GM12878 (cell line): ENCODE results near the gene LAIR1. TPM values are rescaled to one million over a fixed set of nuclear protein-coding genes. Genes with fewer than 3 reads are reported as not detected.

Source experiments
- ATAC-seq: fragments of 200-7000 bp; cut with Tn5 transposase; 3 replicates; pipeline ENCODE4 v1.9.1; 2020; ENCODE audit warnings: mild to moderate bottlenecking, moderate library complexity
- BruUV-seq: library from RNA; stranded (reverse); fragments of 400-500 nt; replicated peaks from 2 replicates; lab custom pipeline; 2021; lab: Mats Ljungman, UMichigan
- CTCF ChIA-PET: fragments of 300-600 bp; sonication (Branson Sonifier 250); formaldehyde crosslinking; extraction: SDS; loops from one replicate; lab custom pipeline; 2021; ENCODE audit warnings: inconsistent platforms; lab: Yijun Ruan, JAX
- POLR2A ChIA-PET: fragments of 350-600 bp; formaldehyde crosslinking; extraction: SDS; loops from one replicate; lab custom pipeline; 2021; ENCODE audit warnings: inconsistent platforms; lab: Charles Lee
- RAD21 ChIA-PET: fragments of 300-600 bp; sonication (Branson Sonifier 250); formaldehyde crosslinking; loops from one replicate; lab custom pipeline; 2023; ENCODE audit warnings: antibody characterized with exemption; ENCODE audit not compliant: unreplicated experiment; lab: Charles Lee
- SMC1A ChIA-PET: fragments of 300-600 bp; sonication (Branson Sonifier 250); formaldehyde crosslinking; loops from one replicate; lab custom pipeline; 2023; ENCODE audit not compliant: unreplicated experiment, uncharacterized antibody; lab: Charles Lee
- DNase-seq: peaks from one replicate; pipeline ENCODE4 v3.0.0-alpha.2; 2011; ENCODE audit warnings: low read depth, low spot score
- FAIRE-seq: peaks from 3 replicates; lab custom pipeline; 2011; peaks lifted over from hg19 to GRCh38; lab: Jason Lieb, UNC
- H2AFZ ChIP-seq: 2 replicates; pipeline ENCODE4 v1.6.0; 2011; ENCODE audit warnings: low read depth, low read length, control low read depth; ENCODE audit not compliant: control insufficient read depth
- H3K27ac ChIP-seq: 2 replicates; pipeline ENCODE4 v1.5.1; 2011; ENCODE audit warnings: control low read depth; ENCODE audit not compliant: control insufficient read depth, insufficient read depth
- H3K27me3 ChIP-seq, 2 experiments: replicated peaks in 1 of 2; 2 replicates each; pipeline versions ENCODE4 v1.6.0 to v1.6.1; 2011; ENCODE audit warnings: low read length in 1 of 2; ENCODE audit not compliant: control insufficient read depth in 2 of 2, insufficient read depth in 2 of 2
- H3K36me3 ChIP-seq, 2 experiments: 2 replicates each; pipeline ENCODE4 v1.5.1; 2011; ENCODE audit warnings: low read length in 1 of 2; ENCODE audit not compliant: control insufficient read depth in 2 of 2, insufficient read depth in 2 of 2
- H3K4me1 ChIP-seq: 2 replicates; pipeline ENCODE4 v1.6.1; 2011; ENCODE audit warnings: mild to moderate bottlenecking, low read length, moderate library complexity, mixed read lengths; ENCODE audit not compliant: control insufficient read depth, insufficient read depth
- H3K4me2 ChIP-seq: 2 replicates; pipeline ENCODE4 v1.6.0; 2011; ENCODE audit warnings: control low read depth; ENCODE audit not compliant: control insufficient read depth, insufficient read depth
- H3K4me3 ChIP-seq: fragments of 200-600 bp; sonication (generic); 2 replicates; pipeline ENCODE4 v1.5.1; 2016
- H3K79me2 ChIP-seq: 2 replicates; pipeline ENCODE4 v1.6.0; 2011; ENCODE audit warnings: low read length; ENCODE audit not compliant: control insufficient read depth, insufficient read depth
- H3K9ac ChIP-seq: 2 replicates; pipeline ENCODE4 v1.8.0; 2011; ENCODE audit warnings: low read length, control low read depth, mixed read lengths; ENCODE audit not compliant: control insufficient read depth, insufficient read depth
- H3K9me3 ChIP-seq: replicated peaks from 3 replicates; pipeline ENCODE4 v1.5.1; 2011; ENCODE audit warnings: mild to moderate bottlenecking, low read length; ENCODE audit not compliant: control insufficient read depth, insufficient read depth
- H4K20me1 ChIP-seq: 2 replicates; pipeline ENCODE4 v1.6.0; 2011; ENCODE audit not compliant: control insufficient read depth, insufficient read depth
- ATF7 ChIP-seq: fragments of 450-650 bp; IDR thresholded peaks from 2 replicates; pipeline ENCODE4 v1.6.1; 2016; ENCODE audit warnings: low read depth, mild to moderate bottlenecking
- BHLHE40 ChIP-seq, 2 experiments: fragments of 450-650 bp in 1 of 2; IDR thresholded peaks; 2 replicates each; pipeline ENCODE4 v1.6.1; 2011 to 2017; ENCODE audit warnings: low read depth in 2 of 2, borderline replicate concordance in 1 of 2, improper control_type of control experiment in 1 of 2, low read length in 1 of 2, mild to moderate bottlenecking in 1 of 2
- NR2F1 ChIP-seq: fragments of 450-650 bp; conservative IDR thresholded peaks from 2 replicates; pipeline ENCODE4 v1.6.1; 2017; ENCODE audit warnings: mild to moderate bottlenecking
- WGBS: methylation state at CpG from one replicate; pipeline ENCODE4 v1.1.6; 2016; ENCODE audit warnings: low lambda C conversion rate; ENCODE audit not compliant: insufficient replicate concordance, insufficient coverage; ENCODE audit errors: missing lambda C conversion rate; 5-methylcytosine and 5-hydroxymethylcytosine counted together
- in situ Hi-C: fragments of 300-500 bp; cut with MboI; formaldehyde crosslinking; loops from 9 replicates; pipeline ENCODE4 v1.14.3; 2018; ENCODE audit warnings: mixed read lengths
- intact Hi-C: fragments of 100-400 bp; cut with micrococcal nuclease; formaldehyde crosslinking; loops from one replicate; pipeline ENCODE4 v1.14.2; 2022; ENCODE audit not compliant: unreplicated experiment
- polyA plus RNA-seq, 11 experiments: library from polyadenylated mRNA; depleted of rRNA in 4 of 11; unstranded in 6 of 11; stranded (reverse) in 5 of 11; fragments of >200 nt; fragmentation: Nextera tagmentation in 4 of 11; fragmentation: Illumina TruSeq in 1 of 11; extraction: Ambion mirVana in 4 of 11; extraction: Trizol in 1 of 11; gene quantifications; 1 replicate in 1 of 11; 2 replicates in 10 of 11; pipeline versions ENCODE4 v1.2.1 to v1.2.3, GENCODE V29; 2011 to 2016; ENCODE audit warnings: inconsistent platforms in 2 of 11, missing spikeins in 2 of 11, low read depth in 1 of 11
- total RNA-seq, 4 experiments: library from RNA; depleted of rRNA in 3 of 4; stranded (reverse); fragments of >200 nt in 3 of 4; fragmentation: Illumina TruSeq in 1 of 4; extraction: Trizol in 1 of 4; gene quantifications; 2 replicates each; pipeline versions ENCODE4 v1.2.1 to v1.2.3, GENCODE V29; 2013 to 2021
- TF ChIP-seq, protein P1 (sequence below): fragments of 450-650 bp; conservative IDR thresholded peaks from 2 replicates; pipeline ENCODE4 v1.6.1; 2017; ENCODE audit warnings: mild to moderate bottlenecking, moderate library complexity
- TF ChIP-seq, protein P2 (sequence below): fragments of 450-650 bp; IDR thresholded peaks from 2 replicates; pipeline ENCODE4 v1.6.1; 2017; ENCODE audit warnings: mild to moderate bottlenecking, moderate library complexity
- TF ChIP-seq, protein P3 (sequence below): fragments of 450-650 bp; IDR thresholded peaks from 2 replicates; pipeline ENCODE4 v1.6.1; 2016; ENCODE audit warnings: mild to moderate bottlenecking
- TF ChIP-seq, protein P4 (sequence below): IDR thresholded peaks from 2 replicates; pipeline ENCODE4 v1.6.1; 2012; ENCODE audit warnings: mild to moderate bottlenecking, low read depth, low read length

LAIR1 gene
- total and polyA plus RNA-seq, 10 of the 15 experiments (the other 5 are each of a cell fraction or from before 2014, with no cell fraction given) = 8.6 to 58.2 (median 35.3) TPM

DNA sequence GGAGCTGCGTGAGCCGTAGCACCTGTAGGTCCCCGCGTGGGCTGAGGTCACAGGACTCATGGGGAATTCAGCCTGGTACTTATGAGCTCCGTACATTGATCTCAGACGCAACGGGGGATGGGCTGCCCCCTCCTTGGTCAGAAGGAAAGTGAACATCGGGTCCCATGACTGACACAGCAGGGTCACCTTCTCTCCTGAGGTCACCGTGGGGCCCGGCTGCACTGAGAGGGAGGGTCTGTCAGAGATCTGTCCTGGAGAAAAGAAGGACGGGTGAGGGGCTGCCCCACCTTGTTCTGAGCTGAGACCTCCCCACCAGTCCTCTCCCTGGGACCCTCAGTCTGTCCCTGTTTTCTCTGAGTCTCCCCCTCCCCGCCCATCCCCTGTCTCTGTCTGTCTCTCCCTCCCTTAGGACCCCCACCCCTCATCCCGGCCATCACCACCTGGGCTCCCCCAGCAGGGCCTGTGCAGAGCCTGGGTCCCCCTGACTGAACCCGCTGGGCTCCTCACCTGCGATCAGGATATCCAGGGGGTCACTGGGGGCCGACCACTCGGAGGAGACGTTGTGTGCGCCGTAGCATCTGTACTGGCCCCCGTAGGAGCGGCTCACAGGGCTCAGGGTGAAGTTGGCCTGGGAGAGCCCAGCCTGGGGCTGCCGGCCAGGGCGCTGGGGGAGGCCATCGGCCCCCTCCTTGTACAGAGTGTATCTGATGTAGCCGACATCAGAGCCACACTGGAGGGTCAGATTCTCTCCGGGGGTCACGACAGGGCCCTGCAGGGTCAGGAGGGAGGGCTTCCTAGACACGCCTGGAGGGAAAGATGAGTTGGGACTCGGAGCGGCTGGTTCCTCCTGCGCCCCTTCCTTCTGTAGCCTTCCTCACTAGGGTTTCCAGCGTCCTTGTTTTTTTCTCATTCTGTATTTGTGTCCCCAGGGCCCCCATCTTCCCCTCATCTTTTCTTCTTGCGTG, 27.6 kb downstream of the LAIR1 start:
- Histone ChIP-seq H3K27me3 (0 out of 4 replicates have a peak, but pooled peaks cover 0 to 2% of the 10 kb centered on the region in 2 experiments), H3K4me3 (no peak overlapping the region), H2AFZ (no peak overlapping the region), H4K20me1 (no peaks in the 10 kb centered on the region), H3K36me3 (no peaks in the 10 kb centered on the region), H3K4me2 (no peak overlapping the region), H3K79me2 (no peaks in the 10 kb centered on the region), H3K9me3 (no peaks in the 10 kb centered on the region), H3K27ac (no peak overlapping the region), H3K4me1 (no peaks in the 10 kb centered on the region), H3K9ac (no peak overlapping the region)
- RAD21 ChIA-PET = interaction anchor here (1.1 to 1.4 kb wide), 2 partner anchors 9 to 10 kb away, joined by 3 to 5 read pairs; no protein-coding TSS in a partner anchor
- 40% methylated on average over 32 of the region's 34 CpGs for WGBS
- CTCF ChIA-PET = interaction anchor here (1.1 to 2.2 kb wide), 2 partner anchors 13 to 54 kb away, joined by 3 to 7 read pairs; no protein-coding TSS in a partner anchor
- POLR2A ChIA-PET = interaction anchor here (0.6 to 0.8 kb wide), 2 partner anchors 10 to 139 kb away, joined by 3 to 7 read pairs; no protein-coding TSS in a partner anchor
- BruUV-seq = no TSS peak
- intact Hi-C loops (no loop called here), in situ Hi-C loops (no loop called here)
- SMC1A ChIA-PET = interaction anchor here (0.7 to 1.4 kb wide), 4 partner anchors 9 to 16 kb away, joined by 3 to 13 read pairs (median 4); no protein-coding TSS in a partner anchor
- TF ChIP-seq NR2F1 (peak; percentile 39; the same call in 1 of the 2 replicates), BHLHE40 (IDR thresholded peaks at IDR 0.05; ENCODE audit: borderline replicate concordance in 1 of 2, low read depth in 2 of 2, low read length in 1 of 2) (peak in 1 of 2 experiments; percentile 24; a peak in 1 of 4 replicates), ATF7 (0 out of 2 replicates have a peak, but pooled peaks have one; percentile 11)
- TF ChIP-seq, protein P1, sequence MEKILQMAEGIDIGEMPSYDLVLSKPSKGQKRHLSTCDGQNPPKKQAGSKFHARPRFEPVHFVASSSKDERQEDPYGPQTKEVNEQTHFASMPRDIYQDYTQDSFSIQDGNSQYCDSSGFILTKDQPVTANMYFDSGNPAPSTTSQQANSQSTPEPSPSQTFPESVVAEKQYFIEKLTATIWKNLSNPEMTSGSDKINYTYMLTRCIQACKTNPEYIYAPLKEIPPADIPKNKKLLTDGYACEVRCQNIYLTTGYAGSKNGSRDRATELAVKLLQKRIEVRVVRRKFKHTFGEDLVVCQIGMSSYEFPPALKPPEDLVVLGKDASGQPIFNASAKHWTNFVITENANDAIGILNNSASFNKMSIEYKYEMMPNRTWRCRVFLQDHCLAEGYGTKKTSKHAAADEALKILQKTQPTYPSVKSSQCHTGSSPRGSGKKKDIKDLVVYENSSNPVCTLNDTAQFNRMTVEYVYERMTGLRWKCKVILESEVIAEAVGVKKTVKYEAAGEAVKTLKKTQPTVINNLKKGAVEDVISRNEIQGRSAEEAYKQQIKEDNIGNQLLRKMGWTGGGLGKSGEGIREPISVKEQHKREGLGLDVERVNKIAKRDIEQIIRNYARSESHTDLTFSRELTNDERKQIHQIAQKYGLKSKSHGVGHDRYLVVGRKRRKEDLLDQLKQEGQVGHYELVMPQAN = no peak
- TF ChIP-seq, protein P2, sequence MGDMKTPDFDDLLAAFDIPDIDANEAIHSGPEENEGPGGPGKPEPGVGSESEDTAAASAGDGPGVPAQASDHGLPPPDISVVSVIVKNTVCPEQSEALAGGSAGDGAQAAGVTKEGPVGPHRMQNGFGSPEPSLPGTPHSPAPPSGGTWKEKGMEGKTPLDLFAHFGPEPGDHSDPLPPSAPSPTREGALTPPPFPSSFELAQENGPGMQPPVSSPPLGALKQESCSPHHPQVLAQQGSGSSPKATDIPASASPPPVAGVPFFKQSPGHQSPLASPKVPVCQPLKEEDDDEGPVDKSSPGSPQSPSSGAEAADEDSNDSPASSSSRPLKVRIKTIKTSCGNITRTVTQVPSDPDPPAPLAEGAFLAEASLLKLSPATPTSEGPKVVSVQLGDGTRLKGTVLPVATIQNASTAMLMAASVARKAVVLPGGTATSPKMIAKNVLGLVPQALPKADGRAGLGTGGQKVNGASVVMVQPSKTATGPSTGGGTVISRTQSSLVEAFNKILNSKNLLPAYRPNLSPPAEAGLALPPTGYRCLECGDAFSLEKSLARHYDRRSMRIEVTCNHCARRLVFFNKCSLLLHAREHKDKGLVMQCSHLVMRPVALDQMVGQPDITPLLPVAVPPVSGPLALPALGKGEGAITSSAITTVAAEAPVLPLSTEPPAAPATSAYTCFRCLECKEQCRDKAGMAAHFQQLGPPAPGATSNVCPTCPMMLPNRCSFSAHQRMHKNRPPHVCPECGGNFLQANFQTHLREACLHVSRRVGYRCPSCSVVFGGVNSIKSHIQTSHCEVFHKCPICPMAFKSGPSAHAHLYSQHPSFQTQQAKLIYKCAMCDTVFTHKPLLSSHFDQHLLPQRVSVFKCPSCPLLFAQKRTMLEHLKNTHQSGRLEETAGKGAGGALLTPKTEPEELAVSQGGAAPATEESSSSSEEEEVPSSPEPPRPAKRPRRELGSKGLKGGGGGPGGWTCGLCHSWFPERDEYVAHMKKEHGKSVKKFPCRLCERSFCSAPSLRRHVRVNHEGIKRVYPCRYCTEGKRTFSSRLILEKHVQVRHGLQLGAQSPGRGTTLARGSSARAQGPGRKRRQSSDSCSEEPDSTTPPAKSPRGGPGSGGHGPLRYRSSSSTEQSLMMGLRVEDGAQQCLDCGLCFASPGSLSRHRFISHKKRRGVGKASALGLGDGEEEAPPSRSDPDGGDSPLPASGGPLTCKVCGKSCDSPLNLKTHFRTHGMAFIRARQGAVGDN = peak; percentile 43; the same call in 1 of the 2 replicates
- TF ChIP-seq, protein P3, sequence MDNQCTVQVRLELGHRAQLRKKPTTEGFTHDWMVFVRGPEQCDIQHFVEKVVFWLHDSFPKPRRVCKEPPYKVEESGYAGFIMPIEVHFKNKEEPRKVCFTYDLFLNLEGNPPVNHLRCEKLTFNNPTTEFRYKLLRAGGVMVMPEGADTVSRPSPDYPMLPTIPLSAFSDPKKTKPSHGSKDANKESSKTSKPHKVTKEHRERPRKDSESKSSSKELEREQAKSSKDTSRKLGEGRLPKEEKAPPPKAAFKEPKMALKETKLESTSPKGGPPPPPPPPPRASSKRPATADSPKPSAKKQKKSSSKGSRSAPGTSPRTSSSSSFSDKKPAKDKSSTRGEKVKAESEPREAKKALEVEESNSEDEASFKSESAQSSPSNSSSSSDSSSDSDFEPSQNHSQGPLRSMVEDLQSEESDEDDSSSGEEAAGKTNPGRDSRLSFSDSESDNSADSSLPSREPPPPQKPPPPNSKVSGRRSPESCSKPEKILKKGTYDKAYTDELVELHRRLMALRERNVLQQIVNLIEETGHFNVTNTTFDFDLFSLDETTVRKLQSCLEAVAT = 0 out of 2 replicates have a peak, but pooled peaks have one; percentile 27
- TF ChIP-seq, protein P4, sequence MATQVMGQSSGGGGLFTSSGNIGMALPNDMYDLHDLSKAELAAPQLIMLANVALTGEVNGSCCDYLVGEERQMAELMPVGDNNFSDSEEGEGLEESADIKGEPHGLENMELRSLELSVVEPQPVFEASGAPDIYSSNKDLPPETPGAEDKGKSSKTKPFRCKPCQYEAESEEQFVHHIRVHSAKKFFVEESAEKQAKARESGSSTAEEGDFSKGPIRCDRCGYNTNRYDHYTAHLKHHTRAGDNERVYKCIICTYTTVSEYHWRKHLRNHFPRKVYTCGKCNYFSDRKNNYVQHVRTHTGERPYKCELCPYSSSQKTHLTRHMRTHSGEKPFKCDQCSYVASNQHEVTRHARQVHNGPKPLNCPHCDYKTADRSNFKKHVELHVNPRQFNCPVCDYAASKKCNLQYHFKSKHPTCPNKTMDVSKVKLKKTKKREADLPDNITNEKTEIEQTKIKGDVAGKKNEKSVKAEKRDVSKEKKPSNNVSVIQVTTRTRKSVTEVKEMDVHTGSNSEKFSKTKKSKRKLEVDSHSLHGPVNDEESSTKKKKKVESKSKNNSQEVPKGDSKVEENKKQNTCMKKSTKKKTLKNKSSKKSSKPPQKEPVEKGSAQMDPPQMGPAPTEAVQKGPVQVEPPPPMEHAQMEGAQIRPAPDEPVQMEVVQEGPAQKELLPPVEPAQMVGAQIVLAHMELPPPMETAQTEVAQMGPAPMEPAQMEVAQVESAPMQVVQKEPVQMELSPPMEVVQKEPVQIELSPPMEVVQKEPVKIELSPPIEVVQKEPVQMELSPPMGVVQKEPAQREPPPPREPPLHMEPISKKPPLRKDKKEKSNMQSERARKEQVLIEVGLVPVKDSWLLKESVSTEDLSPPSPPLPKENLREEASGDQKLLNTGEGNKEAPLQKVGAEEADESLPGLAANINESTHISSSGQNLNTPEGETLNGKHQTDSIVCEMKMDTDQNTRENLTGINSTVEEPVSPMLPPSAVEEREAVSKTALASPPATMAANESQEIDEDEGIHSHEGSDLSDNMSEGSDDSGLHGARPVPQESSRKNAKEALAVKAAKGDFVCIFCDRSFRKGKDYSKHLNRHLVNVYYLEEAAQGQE = no peak
- ATAC-seq (no peak), FAIRE-seq (no peak), DNase-seq (no peak)
